ENCODE results near the gene GNAS-AS1.
A peak's percentile ranks its signal among the peaks of the same experiment; 100 is the strongest.
"Not testable (repeated sequence)": the region's sequence is repeated elsewhere in the genome, so short reads cannot be mapped to it uniquely, and the experiment has no call there.

GNAS-AS1 gene

DNA sequence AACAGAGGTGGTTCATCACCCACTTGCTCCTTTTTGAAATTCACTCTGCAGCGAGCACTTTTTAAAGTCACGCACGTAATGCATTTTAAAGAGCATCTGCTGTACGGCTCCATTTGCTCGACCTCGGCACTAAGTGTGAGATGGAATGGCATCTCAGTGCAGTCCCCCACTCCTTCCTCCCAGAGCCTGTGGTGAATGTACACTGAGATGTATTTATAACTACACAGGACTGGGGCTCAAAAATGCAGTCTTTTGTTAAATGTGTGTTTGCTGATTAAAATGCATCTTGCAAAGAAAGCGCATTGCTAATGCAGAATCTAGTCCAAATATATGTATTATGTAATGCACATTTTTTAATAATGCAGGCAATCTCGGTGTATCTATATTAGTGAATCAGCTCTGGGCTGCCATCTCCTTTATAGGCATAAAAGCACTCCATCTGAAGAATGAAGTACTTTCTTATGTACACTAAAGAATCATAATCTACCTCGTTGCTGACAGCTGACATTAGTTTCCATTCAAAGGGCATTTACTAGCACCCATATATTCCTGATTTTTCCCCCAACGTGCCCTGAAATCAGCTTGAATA is 14.0 kb downstream of the GNAS-AS1 start:
- TF ChIP-seq, protein P1, sequence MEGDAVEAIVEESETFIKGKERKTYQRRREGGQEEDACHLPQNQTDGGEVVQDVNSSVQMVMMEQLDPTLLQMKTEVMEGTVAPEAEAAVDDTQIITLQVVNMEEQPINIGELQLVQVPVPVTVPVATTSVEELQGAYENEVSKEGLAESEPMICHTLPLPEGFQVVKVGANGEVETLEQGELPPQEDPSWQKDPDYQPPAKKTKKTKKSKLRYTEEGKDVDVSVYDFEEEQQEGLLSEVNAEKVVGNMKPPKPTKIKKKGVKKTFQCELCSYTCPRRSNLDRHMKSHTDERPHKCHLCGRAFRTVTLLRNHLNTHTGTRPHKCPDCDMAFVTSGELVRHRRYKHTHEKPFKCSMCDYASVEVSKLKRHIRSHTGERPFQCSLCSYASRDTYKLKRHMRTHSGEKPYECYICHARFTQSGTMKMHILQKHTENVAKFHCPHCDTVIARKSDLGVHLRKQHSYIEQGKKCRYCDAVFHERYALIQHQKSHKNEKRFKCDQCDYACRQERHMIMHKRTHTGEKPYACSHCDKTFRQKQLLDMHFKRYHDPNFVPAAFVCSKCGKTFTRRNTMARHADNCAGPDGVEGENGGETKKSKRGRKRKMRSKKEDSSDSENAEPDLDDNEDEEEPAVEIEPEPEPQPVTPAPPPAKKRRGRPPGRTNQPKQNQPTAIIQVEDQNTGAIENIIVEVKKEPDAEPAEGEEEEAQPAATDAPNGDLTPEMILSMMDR (conservative IDR thresholded peaks at IDR 0.05; ENCODE audit: low read depth, low read length), result no peak

DNA sequence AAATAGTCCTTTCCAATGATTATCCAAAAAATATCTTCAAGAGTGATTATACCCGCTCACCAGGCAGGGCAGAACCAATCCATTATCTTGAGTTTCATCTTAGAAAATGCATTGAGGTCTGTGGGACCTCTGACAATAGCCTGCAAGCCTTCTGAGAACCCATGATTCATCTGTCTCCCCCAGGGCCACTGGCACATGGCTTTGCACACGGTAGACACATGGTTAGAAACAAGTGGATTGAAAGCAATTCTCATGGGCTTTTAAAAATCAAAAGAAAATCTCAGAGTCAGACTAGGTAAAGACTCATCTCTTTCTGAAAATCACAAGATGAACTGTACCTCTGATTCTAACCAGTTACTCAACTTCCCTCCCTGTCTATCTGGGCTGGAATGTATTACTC is 15.5 kb downstream of the GNAS-AS1 start:
- no peak overlapping the region for H3K4me3 ChIP-seq (ENCODE audit: low read length)
- no peak for DNase-seq (ENCODE audit: low read depth)
- TF ChIP-seq, protein P1 (conservative IDR thresholded peaks at IDR 0.05; ENCODE audit: low read depth, low read length), result no peak

More for the DNA sequence above, 14.0 kb downstream of the GNAS-AS1 start:
- no peak overlapping the region for H3K4me3 ChIP-seq (ENCODE audit: low read length)
- no peak for DNase-seq (ENCODE audit: low read depth)

DNA sequence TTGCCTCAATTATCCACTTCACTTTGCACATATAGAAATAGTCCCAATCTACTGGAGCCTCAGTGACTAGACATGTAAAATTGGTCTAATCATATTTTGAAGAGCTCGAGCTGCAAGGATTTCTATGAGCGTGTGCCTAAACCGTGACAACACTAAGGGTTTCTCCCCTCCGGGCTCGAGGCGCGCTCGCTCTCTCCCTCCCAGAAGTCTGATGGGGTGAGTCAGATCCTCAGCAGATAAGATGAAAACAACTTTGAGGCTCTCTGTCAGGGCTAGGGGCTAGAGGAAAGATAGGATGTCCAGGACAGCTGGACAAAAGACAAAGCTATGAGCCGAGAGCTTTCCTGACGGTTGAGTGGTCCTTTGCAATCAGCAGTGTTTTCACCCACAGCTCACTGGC is 16.8 kb downstream of the GNAS-AS1 start:
- H3K4me3 ChIP-seq (ENCODE audit: low read length), result no peak overlapping the region
- DNase-seq (ENCODE audit: low read depth), result no peak
- TF ChIP-seq, protein P1 (conservative IDR thresholded peaks at IDR 0.05; ENCODE audit: low read depth, low read length), result no peak

DNA sequence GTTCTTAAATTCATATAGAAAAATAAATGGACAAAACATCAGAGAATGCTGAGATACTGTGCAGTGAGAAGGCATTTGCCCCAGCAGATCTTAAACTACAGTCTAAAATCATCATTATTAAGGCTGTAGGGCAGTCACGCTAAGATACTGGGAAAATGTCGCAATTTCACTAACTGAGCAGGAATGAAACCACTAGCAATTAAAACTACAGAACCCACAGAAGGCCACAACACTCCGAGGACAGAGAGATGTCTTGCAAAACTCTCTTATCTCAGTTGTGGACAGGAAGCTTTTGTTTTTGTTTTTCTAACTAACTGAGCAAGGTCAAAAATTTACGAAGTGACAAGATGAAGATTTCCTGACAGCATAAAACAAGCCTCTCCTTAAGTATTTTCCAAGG is 18.2 kb downstream of the GNAS-AS1 start:
- TF ChIP-seq, protein P1 (conservative IDR thresholded peaks at IDR 0.05; ENCODE audit: low read depth, low read length), result no peak
- H3K4me3 ChIP-seq (ENCODE audit: low read length), result no peak overlapping the region
- DNase-seq (ENCODE audit: low read depth), result no peak

GRCh38 chr20:58829531-58829941 is 21.2 kb downstream of the GNAS-AS1 start:
- DNase-seq (ENCODE audit: low read depth), result no peak
- TF ChIP-seq, protein P1 (conservative IDR thresholded peaks at IDR 0.05; ENCODE audit: low read depth, low read length), result peak; percentile 25
- H3K4me3 ChIP-seq (ENCODE audit: low read length), result no peak overlapping the region

DNA sequence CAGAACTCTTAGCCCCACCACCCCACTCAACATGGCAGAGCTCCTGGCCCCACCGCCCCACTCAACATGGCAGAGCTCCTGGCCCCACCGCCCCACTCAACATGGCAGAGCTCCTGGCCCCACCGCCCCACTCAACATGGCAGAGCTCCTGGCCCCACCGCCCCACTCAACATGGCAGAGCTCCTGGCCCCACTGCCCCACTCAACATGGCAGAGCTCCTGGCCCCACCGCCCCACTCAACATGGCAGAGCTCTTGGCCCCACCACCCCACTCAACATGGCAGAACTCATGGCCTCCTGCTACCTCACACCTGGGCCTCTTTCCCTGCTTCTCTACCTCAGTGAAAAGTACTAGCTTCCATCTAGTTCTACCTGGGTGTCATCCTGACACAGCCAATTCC is 21.9 kb downstream of the GNAS-AS1 start:
- H3K4me3 ChIP-seq (ENCODE audit: low read length); DNase-seq (ENCODE audit: low read depth): not testable (repeated sequence)

- no peak overlapping the region for H3K4me3 ChIP-seq (ENCODE audit: low read length)
- TF ChIP-seq, protein P1 (conservative IDR thresholded peaks at IDR 0.05; ENCODE audit: low read depth, low read length), result no peak
- no peak for DNase-seq (ENCODE audit: low read depth)
These were observed 22.6 kb downstream of the GNAS-AS1 start for GRCh38 chr20:58828136-58828535.

Measured in retinal pigment epithelial cell (primary cell).